ENCODE data around the gene HMGCS1. TPM values are rescaled to one million over a fixed set of nuclear protein-coding genes. Genes with fewer than 3 reads are reported as not detected.

Gene HMGCS1
- total RNA-seq, 2 donors from 2014 or later, result 142 to 176 TPM

DNA sequence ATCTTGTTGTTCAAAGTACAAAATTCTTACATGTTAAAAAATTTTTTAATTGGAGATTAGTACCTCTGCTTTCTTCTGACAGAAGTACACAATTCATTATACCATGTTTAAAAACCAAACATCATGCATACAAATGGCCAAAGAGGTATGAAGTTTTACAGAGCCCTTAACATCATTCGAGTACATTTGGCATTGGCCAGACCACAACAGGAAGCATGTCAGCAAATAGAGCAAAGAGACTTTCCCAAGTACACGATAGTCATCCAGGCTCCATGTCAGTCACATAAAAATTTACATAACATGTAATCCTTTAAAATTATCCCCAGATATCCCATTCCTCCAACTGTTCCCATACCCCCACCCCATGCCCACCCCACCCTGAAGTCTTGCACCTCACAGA lies 22.5 kb downstream of the HMGCS1 start:
- no peak overlapping the region for H3K27ac ChIP-seq (ENCODE audit: low read depth, low read length)
- no peaks in the 10 kb centered on the region for H3K27me3 Mint-ChIP-seq (ENCODE audit: insufficient read depth)
- H3K9ac ChIP-seq (ENCODE audit: extremely low read depth, low read length, poor library complexity, severe bottlenecking), result no peak overlapping the region
- no peaks in the 10 kb centered on the region for H3K4me1 Mint-ChIP-seq
- H3K27ac Mint-ChIP-seq, result no peak overlapping the region
- H3K27me3 ChIP-seq (ENCODE audit: control insufficient read depth, insufficient read depth, low read length, poor library complexity, severe bottlenecking), result no peaks in the 10 kb centered on the region
- H3K36me3 ChIP-seq (ENCODE audit: control insufficient read depth, insufficient read depth, low read length), result peaks cover 91% of the 10 kb centered on the region
- 92 to 100% methylated on average over 2 of the region's 2 CpGs for WGBS, 2 experiments (ENCODE audit: insufficient coverage in 1 of 2, insufficient read length in 1 of 2)
- no peaks in the 10 kb centered on the region for H3K9me3 Mint-ChIP-seq
- TF ChIP-seq, protein P1, sequence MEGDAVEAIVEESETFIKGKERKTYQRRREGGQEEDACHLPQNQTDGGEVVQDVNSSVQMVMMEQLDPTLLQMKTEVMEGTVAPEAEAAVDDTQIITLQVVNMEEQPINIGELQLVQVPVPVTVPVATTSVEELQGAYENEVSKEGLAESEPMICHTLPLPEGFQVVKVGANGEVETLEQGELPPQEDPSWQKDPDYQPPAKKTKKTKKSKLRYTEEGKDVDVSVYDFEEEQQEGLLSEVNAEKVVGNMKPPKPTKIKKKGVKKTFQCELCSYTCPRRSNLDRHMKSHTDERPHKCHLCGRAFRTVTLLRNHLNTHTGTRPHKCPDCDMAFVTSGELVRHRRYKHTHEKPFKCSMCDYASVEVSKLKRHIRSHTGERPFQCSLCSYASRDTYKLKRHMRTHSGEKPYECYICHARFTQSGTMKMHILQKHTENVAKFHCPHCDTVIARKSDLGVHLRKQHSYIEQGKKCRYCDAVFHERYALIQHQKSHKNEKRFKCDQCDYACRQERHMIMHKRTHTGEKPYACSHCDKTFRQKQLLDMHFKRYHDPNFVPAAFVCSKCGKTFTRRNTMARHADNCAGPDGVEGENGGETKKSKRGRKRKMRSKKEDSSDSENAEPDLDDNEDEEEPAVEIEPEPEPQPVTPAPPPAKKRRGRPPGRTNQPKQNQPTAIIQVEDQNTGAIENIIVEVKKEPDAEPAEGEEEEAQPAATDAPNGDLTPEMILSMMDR (conservative IDR thresholded peaks at IDR 0.05), result no peak
- no peak for DNase-seq
- H3K36me3 Mint-ChIP-seq (ENCODE audit: low read depth), result peaks cover 68% of the 10 kb centered on the region
- H3K4me1 ChIP-seq (ENCODE audit: control insufficient read depth, insufficient read depth, low read length), result no peaks in the 10 kb centered on the region
- no peaks in the 10 kb centered on the region for H3K9me3 ChIP-seq (ENCODE audit: control insufficient read depth, low read length)
- no peak overlapping the region for H3K4me3 ChIP-seq (ENCODE audit: low read length)
- no peak overlapping the region for H3K4me3 Mint-ChIP-seq

- Histone ChIP-seq H3K27ac (ENCODE audit: low read depth, low read length) (no peak overlapping the region), H3K4me3 (ENCODE audit: low read length) (no peak overlapping the region), H3K9me3 (ENCODE audit: control insufficient read depth, low read length) (no peaks in the 10 kb centered on the region), H3K4me1 (ENCODE audit: control insufficient read depth, insufficient read depth, low read length) (no peaks in the 10 kb centered on the region), H3K9ac (ENCODE audit: extremely low read depth, low read length, poor library complexity, severe bottlenecking) (no peak overlapping the region), H3K27me3 (ENCODE audit: control insufficient read depth, insufficient read depth, low read length, poor library complexity, severe bottlenecking) (no peaks in the 10 kb centered on the region), H3K36me3 (ENCODE audit: control insufficient read depth, insufficient read depth, low read length) (peaks cover 67% of the 10 kb centered on the region)
- Mint-ChIP-seq H3K27me3 (ENCODE audit: insufficient read depth) (no peaks in the 10 kb centered on the region), H3K4me3 (no peak overlapping the region), H3K27ac (no peak overlapping the region), H3K4me1 (no peaks in the 10 kb centered on the region), H3K9me3 (no peaks in the 10 kb centered on the region), H3K36me3 (ENCODE audit: low read depth) (peaks cover 47% of the 10 kb centered on the region)
- TF ChIP-seq, protein P1 (conservative IDR thresholded peaks at IDR 0.05), result no peak
- no peak for DNase-seq
- 100% methylated on average over 1 of the region's 1 CpG; no CpG with 5 or more reads in 1 of the 2 experiments for WGBS, 2 experiments (ENCODE audit: insufficient coverage in 1 of 2, insufficient read length in 1 of 2)
Observed at GRCh38 chr5:43288269-43288831, 24.9 kb downstream of the HMGCS1 start.

- Mint-ChIP-seq H3K36me3 (ENCODE audit: low read depth) (peaks cover 40% of the 10 kb centered on the region), H3K4me1 (no peaks in the 10 kb centered on the region), H3K27me3 (ENCODE audit: insufficient read depth) (no peaks in the 10 kb centered on the region), H3K9me3 (no peaks in the 10 kb centered on the region), H3K4me3 (no peak overlapping the region), H3K27ac (no peak overlapping the region)
- Histone ChIP-seq H3K9me3 (ENCODE audit: control insufficient read depth, low read length) (no peaks in the 10 kb centered on the region), H3K27ac (ENCODE audit: low read depth, low read length) (no peak overlapping the region), H3K4me3 (ENCODE audit: low read length) (no peak overlapping the region), H3K9ac (ENCODE audit: extremely low read depth, low read length, poor library complexity, severe bottlenecking) (no peak overlapping the region), H3K36me3 (ENCODE audit: control insufficient read depth, insufficient read depth, low read length) (peaks cover 58% of the 10 kb centered on the region), H3K4me1 (ENCODE audit: control insufficient read depth, insufficient read depth, low read length) (no peaks in the 10 kb centered on the region), H3K27me3 (ENCODE audit: control insufficient read depth, insufficient read depth, low read length, poor library complexity, severe bottlenecking) (no peaks in the 10 kb centered on the region)
- DNase-seq, result no peak
- TF ChIP-seq, protein P1 (conservative IDR thresholded peaks at IDR 0.05), result no peak
- WGBS, 2 experiments (ENCODE audit: insufficient coverage in 1 of 2, insufficient read length in 1 of 2), result 94 to 96% methylated on average over 4 of the region's 4 CpGs
Observed at GRCh38 chr5:43287493-43287892, 25.7 kb downstream of the HMGCS1 start.
